ENCODE measurements around the gene BTN2A1.

DNA sequence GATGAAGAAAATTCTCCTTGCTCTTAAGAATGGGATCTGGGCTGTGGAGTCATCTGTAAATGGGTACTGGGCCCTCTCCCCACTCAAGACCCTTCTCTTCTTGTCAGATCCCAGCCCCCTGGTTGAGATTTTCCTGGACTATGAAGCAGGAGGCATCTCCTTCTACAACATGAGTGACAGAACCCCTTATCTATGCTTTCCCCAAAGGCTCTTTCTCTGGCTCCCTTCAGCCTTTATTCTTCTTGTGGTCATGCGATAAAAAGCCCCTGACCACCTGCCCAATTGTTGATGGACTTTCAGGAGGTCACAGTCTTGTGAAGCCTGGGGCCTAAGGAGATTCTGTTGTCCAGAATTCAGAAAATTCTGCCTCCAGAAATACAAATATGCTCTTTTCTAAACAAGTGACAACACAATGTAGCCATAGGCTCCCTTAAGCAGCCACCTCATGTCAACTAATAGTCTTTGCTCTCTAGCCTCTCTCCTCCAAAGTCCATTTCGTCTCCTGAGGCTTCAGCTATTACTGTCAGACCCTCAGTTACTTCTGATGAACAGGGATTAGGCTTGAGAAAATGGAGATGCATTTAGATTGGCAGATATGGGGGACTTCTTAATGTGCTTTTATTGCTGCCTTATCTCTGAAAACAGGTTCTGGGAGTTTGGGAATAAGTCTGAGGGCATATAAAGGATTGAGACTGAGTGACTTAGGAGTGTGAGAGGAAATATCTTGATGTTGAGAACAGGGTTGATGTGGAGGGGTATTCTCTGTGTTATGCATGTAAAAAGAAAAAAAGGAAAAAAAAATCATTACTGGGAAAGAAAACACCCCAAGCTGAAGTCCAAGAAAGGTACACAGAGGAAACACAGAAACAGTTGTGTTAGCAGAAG, 20.6 kb downstream of the BTN2A1 start:
- TF ChIP-seq, protein P1, sequence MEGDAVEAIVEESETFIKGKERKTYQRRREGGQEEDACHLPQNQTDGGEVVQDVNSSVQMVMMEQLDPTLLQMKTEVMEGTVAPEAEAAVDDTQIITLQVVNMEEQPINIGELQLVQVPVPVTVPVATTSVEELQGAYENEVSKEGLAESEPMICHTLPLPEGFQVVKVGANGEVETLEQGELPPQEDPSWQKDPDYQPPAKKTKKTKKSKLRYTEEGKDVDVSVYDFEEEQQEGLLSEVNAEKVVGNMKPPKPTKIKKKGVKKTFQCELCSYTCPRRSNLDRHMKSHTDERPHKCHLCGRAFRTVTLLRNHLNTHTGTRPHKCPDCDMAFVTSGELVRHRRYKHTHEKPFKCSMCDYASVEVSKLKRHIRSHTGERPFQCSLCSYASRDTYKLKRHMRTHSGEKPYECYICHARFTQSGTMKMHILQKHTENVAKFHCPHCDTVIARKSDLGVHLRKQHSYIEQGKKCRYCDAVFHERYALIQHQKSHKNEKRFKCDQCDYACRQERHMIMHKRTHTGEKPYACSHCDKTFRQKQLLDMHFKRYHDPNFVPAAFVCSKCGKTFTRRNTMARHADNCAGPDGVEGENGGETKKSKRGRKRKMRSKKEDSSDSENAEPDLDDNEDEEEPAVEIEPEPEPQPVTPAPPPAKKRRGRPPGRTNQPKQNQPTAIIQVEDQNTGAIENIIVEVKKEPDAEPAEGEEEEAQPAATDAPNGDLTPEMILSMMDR (conservative IDR thresholded peaks at IDR 0.05; ENCODE audit: low read length) = no peak
- TF ChIP-seq EZH2phosphoT487 (IDR thresholded peaks at IDR 0.05; ENCODE audit: borderline replicate concordance, low read depth, low read length) = no peak
